ENCODE data around the gene JAM3.
"Not testable (repeated sequence)": the region's sequence is repeated elsewhere in the genome, so short reads cannot be mapped to it uniquely, and the experiment has no call there.

JAM3 gene

GRCh38 chr11:134082990-134083389 is 14.1 kb downstream of the JAM3 start:
- TF ChIP-seq, protein P1, sequence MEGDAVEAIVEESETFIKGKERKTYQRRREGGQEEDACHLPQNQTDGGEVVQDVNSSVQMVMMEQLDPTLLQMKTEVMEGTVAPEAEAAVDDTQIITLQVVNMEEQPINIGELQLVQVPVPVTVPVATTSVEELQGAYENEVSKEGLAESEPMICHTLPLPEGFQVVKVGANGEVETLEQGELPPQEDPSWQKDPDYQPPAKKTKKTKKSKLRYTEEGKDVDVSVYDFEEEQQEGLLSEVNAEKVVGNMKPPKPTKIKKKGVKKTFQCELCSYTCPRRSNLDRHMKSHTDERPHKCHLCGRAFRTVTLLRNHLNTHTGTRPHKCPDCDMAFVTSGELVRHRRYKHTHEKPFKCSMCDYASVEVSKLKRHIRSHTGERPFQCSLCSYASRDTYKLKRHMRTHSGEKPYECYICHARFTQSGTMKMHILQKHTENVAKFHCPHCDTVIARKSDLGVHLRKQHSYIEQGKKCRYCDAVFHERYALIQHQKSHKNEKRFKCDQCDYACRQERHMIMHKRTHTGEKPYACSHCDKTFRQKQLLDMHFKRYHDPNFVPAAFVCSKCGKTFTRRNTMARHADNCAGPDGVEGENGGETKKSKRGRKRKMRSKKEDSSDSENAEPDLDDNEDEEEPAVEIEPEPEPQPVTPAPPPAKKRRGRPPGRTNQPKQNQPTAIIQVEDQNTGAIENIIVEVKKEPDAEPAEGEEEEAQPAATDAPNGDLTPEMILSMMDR (IDR thresholded peaks at IDR 0.05; ENCODE audit: low read length, missing control alignments): no peak
- no peak for DNase-seq (ENCODE audit: low read depth)
- no peak overlapping the region for H3K4me3 ChIP-seq (replicated peaks; ENCODE audit: low read depth, low read length)

DNA sequence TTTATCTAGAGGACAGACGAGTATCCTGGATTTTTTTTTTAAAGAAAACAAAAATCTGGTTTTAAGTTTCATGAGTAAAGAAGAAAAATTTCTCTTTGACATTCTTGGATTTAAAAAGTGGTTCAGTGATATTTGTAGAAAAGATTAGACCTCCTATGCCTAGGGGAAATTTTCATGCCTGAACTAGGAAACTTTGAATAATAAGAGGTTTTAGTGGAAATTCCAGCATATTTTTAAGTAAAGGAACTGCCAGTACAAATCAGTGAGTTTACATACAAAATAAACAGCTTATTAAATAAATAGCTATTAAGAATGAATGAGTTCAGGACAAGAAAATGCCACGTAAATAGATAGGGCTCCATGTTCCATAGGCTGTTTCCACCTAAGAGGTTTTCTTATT is 17.5 kb downstream of the JAM3 start:
- no peak for DNase-seq (ENCODE audit: low read depth)
- TF ChIP-seq, protein P1 (IDR thresholded peaks at IDR 0.05; ENCODE audit: low read length, missing control alignments): no peak
- no peak overlapping the region for H3K4me3 ChIP-seq (replicated peaks; ENCODE audit: low read depth, low read length)

GRCh38 chr11:134092006-134092405 is 23.1 kb downstream of the JAM3 start:
- not testable (repeated sequence) for H3K4me3 ChIP-seq (replicated peaks; ENCODE audit: low read depth, low read length); DNase-seq (ENCODE audit: low read depth)

DNA sequence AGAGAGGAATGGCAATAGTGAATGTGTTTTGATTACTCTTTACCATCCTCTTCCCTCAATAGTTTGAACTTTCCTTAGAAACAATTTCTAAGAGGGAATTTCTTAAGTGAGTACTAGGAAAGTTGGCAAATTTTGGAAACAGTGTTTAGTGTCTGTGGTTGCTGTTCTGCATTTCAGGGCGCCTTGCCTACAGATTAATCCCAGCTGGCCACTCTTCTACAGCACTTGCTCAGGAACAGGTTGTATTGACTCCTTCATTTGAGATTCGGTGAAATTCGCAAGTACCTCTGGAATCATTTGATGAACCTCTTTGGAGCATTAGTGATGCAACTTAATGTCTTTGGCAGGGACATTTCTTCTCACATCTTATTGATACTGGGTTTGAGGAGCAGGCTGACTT is 28.3 kb downstream of the JAM3 start:
- TF ChIP-seq, protein P1 (IDR thresholded peaks at IDR 0.05; ENCODE audit: low read length, missing control alignments): no peak
- DNase-seq (ENCODE audit: low read depth): no peak
- no peak overlapping the region for H3K4me3 ChIP-seq (replicated peaks; ENCODE audit: low read depth, low read length)

- no peak for DNase-seq (ENCODE audit: low read depth)
- TF ChIP-seq, protein P1 (IDR thresholded peaks at IDR 0.05; ENCODE audit: low read length, missing control alignments): no peak
- no peak overlapping the region for H3K4me3 ChIP-seq (replicated peaks; ENCODE audit: low read depth, low read length)
Measured at GRCh38 chr11:134098566-134099184, 29.8 kb downstream of the JAM3 start.

DNA sequence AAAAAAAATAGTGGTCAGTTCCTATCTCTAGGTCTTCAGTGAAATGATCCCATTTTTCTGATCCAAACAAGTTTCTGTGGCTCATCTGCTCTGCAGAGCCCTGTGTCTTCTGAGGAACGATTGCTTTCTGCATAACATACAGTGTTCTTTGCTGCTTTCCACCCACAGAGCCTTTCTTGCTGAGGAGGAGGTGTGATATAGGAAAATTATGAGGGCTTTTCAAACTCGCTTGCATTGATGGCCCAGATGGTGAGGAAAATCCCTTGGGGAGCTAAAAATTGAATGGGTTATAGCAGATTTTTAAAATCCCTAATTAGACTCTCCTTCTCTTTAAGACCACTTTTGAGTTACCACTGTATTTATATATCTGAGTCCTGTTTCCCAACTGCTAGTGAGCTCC is 31.3 kb downstream of the JAM3 start:
- TF ChIP-seq, protein P1 (IDR thresholded peaks at IDR 0.05; ENCODE audit: low read length, missing control alignments): no peak
- no peak for DNase-seq (ENCODE audit: low read depth)
- H3K4me3 ChIP-seq (replicated peaks; ENCODE audit: low read depth, low read length): no peak overlapping the region

- DNase-seq (ENCODE audit: low read depth): peak; percentile 44
- TF ChIP-seq, protein P1 (IDR thresholded peaks at IDR 0.05; ENCODE audit: low read length, missing control alignments): no peak
- no peak overlapping the region for H3K4me3 ChIP-seq (replicated peaks; ENCODE audit: low read depth, low read length)
Measured at GRCh38 chr11:134101282-134101681, 32.4 kb downstream of the JAM3 start.

Data from fibroblast of pulmonary artery (primary cell).